ENCODE data around the gene PCCA.
"Not testable (repeated sequence)": the region's sequence is repeated elsewhere in the genome, so short reads cannot be mapped to it uniquely, and the experiment has no call there.

PCCA gene

DNA sequence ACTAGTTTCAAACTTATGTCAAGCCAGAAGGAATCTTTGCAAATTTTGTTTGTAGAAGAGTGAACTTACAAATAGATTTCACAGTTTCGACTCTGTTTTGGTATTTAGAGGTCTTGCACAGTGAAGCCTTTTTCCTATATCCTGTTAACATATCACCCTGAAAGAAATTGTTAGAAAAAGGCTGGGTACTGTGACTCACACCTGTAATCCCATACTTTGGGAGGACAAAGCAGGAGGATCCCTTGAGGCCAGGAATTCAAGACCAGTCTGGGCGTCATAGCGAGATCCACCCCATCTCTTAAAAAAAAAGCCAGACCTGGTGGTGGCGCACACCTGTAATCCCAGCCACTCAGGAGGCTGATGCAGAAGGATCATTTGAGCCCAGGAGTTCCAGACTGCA is 275.7 kb downstream of the PCCA start:
- DNase-seq = no peak

DNA sequence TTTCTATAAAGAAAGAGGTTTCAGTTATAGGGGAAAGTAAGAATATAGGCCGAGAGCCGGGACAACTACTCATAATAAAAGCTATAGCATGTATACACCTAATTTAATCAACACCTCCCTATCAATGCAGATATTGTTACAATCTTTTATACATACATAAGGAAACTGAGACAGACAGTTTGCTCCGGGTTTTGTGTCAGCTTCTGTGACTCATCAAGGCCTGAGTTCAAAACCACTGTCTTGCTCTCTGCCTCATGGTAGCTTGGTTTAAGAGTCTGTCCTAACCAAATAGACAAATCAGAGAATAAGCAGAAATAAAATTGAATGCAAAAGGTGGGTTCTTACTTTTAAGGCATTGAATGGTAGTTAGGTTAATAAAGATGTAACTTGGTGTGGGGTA is 276.8 kb downstream of the PCCA start:
- DNase-seq = no peak

DNA sequence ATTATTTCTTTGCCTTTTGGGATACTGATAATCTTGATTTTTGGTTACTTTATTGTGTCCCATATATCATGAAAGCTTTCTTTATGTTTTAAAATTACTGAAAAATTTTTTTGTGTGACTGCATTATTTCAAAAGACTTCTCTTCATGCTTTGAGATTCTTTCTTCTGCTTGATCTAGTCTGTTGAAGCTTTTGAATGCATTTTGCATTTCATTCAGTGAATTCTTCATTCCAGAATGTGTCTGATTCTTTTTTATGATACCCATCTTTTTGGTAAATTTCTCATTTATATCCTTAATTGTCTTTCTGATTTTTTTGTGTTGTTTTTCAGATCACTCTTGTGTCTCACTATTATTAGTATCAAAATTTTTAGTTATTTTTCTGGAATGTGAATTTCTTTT is 289.6 kb downstream of the PCCA start:
- no peak for DNase-seq

GRCh38 chr13:100381595-100382224 is 292.8 kb downstream of the PCCA start:
- no peak for DNase-seq

DNA sequence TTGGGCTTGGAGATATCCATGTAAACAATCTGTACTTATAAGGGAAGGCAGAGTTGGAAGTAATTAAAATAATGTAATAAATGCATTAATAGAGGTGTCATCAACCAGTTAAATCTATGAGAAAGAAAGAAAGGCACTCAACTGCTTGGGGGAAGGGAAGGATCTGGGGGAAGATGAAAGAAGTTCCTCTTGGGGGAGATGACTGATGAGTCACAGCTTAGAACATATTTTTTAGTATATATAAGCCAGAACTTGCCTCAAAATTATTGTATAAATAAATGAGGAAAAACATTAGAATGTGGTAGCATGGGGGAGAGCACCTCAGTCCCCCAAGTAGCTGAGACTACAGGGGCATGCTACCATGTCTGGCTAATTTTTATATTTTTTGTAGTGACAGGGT is 293.9 kb downstream of the PCCA start:
- DNase-seq = no peak

- no peak for DNase-seq
Measured at GRCh38 chr13:100387416-100387815, 298.5 kb downstream of the PCCA start.

GRCh38 chr13:100388150-100388549 is 299.3 kb downstream of the PCCA start:
- not testable (repeated sequence) for DNase-seq

- no peak for DNase-seq
Measured at GRCh38 chr13:100388923-100389322, 300.0 kb downstream of the PCCA start.

DNA sequence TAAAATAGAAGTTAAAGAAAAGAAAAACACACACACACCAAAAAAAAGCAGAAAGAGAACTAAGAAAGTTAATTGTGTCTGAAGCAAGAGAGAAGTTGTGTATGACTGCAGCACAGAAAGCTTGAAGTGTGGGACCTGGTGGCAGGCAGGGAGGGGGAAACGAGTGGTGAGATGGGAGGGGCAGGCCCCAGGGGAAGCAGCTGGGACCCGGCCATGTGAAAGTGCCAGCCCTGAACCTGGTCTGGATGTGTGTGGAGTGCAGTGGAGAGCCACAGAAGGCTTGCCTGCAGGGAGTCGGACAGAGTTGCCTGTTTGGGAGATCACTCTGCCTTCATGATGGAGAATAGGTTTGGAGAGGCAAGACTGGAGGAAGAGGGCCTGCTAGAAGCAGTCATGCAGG is 300.7 kb downstream of the PCCA start:
- DNase-seq = no peak

DNA sequence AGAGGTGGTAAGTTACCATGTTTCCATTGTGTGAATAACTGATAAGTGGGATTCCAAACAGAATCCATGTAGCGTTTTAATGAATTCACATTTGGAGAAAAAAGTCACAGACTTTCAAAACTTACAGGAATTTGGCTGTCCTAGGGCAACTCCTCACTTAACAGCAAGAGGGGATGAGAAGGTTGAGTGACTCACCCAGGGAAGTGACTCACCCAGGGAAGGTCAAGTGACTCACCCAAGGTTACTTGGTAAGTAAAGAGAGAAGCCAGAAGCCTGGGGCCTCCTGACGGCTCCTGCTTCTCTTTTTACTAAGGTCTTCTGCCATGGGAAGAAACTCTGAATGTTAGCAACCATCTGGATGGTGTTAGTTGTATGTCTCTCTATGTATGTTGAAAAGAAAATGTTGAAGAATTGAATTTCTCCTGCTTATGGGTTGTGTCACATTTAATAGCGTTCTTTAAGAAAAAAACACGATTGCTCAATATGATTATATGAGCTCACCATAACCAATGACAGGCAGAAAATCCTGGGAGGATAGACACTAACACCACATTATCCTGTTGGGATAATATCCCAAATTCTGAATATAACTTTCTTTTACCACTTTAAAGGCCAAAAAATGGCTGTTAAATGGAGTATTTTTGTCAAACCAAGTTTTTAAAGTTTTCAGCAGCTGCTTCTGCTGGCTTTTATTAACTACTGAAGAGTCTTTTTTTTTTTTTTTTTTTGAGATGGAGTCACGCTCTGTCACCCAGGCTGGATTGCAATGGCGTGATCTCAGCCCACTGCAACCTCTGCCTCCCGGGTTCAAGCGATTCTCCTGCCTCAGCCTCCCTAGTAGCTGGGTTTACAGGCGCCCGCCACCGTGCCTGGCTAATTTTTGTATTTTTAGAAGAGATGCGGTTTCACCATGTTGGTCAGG is 304.1 kb downstream of the PCCA start:
- DNase-seq = no peak

GRCh38 chr13:100394005-100394695 is 305.3 kb downstream of the PCCA start:
- no peak for DNase-seq

- DNase-seq = no peak
Measured at GRCh38 chr13:100395698-100396373, 306.9 kb downstream of the PCCA start.

DNA sequence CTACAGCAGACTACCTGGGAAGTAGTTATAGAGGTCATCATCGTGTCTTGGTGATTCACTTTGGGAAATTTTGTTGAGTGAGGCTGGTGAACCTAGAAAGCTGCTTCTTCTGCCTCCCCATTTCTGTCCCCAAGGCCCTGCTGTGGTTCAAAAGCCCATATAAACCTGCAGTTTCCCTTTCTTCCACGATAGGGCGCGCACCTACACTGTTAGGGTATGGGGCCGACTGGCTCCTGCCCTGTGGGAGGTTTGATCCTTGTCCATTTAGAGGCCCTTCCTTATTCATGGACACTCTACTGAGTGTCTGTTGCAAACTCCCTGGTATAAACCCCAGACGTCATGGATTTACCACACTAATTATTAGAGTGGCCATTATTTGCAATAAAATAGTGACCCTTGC is 307.9 kb downstream of the PCCA start:
- DNase-seq = no peak

DNA sequence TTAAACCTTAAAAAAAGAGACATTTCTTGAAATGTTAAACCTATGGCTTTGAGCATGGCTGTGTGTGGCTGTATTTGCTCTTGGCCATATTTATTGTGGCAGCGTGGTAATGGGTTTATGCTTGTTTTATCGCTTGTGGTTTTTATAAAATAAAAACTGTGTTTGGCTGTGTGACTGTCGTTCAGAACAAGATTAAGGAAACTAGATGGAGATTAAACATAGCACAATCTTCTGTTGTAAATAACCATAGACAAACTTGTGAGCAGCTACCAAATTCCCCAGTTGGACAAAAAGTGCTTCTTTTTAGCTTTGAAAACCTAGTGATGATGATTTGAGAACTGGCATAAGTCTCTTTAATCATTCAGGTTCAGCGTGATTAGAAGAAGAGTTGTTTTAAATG is 308.7 kb downstream of the PCCA start:
- no peak for DNase-seq

DNA sequence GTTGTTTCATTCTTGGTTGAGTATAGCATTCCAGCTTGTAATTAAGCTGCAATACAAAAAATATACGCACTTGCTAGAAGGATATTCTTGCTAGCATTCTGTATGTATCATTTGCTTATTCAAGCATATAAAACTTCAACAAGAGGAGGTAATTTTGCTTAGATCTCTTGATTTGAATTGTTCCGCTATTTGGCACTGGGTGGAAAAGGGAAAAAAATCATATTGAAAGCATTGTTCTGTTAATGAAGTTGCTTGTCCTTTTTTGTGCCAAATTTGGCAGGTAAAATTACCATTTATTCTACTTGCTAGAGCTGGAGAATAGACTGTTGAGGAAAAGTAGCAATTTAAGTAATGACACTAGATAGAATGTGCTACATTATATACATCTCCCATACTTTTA is 309.5 kb downstream of the PCCA start:
- DNase-seq = no peak

DNA sequence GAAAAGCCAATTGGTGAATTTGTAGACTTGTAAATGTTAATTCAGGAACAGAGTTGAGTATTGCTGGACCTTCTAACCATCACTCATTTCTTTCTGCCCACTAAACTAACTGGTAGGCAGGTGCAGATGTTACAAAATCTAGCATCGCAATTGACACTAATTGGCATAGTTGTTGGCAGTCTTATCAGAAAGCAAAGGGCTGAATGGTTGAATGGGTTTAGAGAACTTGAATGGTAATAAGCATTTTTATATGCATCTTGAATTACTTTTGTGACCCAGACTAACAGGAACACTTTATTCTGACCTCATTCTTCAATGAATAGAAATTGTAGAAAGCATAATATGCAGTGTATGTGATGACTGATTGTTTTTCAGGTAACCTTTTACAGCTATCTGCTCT is 310.6 kb downstream of the PCCA start:
- DNase-seq = no peak

- no peak for DNase-seq
Measured at GRCh38 chr13:100403675-100404074, 314.8 kb downstream of the PCCA start.

DNA sequence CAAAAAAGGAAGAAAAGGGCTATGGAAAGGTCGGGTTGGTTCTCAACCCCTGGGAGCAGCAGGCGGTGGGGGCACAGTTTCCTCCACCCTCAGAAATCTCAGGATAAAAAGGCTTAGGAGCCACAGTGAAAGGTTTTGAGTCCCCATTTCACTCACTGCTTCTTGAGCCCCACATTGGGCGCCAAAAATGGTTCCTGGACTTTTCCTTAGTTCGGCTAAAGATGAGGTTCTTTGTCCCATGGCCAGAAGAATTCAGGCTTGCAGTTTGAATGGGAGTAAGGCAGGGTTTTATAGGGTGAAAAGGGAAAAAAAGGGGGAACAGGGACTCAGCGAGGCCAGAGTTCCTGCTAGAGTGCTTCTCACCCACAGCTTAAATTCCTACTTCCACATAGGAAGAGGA is 320.2 kb downstream of the PCCA start:
- DNase-seq = no peak

DNA sequence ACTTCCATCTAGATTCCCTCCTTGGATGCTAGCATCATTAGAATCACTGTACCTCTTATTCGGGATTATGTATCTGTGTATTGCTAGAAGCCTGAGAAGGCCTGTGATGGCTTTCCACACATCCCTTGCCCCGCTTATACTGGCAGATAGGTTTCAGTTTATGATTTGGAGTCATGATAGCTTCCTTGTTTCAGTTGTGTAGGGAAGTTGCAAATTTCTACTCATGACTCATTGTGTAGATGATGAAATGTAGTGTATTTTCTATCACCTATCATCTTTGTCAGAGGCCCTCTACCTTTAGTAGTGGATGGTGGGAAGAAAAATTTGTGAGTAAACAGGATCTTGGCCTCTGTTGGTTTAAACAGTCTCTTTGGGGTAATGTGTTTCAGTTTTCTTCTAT is 334.5 kb downstream of the PCCA start:
- DNase-seq = no peak

DNA sequence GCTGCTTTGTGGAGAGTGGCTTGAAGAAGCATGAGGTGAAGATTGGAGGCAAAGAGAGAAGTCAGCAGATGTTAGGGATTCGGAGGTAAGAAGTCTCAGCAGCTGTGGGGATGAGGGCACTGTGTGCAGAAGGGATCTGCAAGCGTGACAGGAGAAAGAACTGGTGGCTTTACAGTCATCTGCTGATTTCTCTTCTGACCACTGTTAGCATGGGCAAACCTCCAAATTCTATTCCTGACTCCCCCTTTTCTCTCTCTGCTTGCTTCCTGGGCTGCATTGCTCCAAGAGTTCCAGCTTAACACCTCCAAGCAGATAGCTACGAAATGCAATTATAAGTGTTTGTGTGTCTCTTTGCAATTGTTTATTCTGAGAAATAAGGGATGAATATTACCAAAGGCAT is 340.1 kb downstream of the PCCA start:
- DNase-seq = no peak

- no peak for DNase-seq
Measured at GRCh38 chr13:100432611-100433010, 343.7 kb downstream of the PCCA start.

- no peak for DNase-seq
Measured at GRCh38 chr13:100433475-100433874, 344.6 kb downstream of the PCCA start.

- DNase-seq = no peak
Measured at GRCh38 chr13:100434010-100434763, 345.3 kb downstream of the PCCA start.

Data from NCI-H1694 (cell line).